Activated T-cell treated with anti-CD3 and anti-CD28 coated beads for 24 hours (primary cell): ENCODE data around the gene PCDHB1.
A peak's percentile ranks its signal among the peaks of the same experiment; 100 is the strongest.
"Not testable (repeated sequence)": the region's sequence is repeated elsewhere in the genome, so short reads cannot be mapped to it uniquely, and the experiment has no call there.

Source experiments
- DNase-seq: peaks from one replicate; pipeline ENCODE4 v3.0.0-alpha.2; 2020; ENCODE audit warnings: low read depth

The PCDHB1 gene

GRCh38 chr5:141077826-141078225 lies 26.7 kb downstream of the PCDHB1 start:
- no peak for DNase-seq

GRCh38 chr5:141082228-141082627 lies 31.1 kb downstream of the PCDHB1 start:
- DNase-seq, result no peak

GRCh38 chr5:141084487-141084989 lies 33.4 kb downstream of the PCDHB1 start:
- DNase-seq, result peak; percentile 23

- no peak for DNase-seq
Observed at GRCh38 chr5:141094481-141095262, 43.5 kb downstream of the PCDHB1 start, which contains the start of gene PCDHB2. Gene PCDHB2 (plus strand): TSS chr5:141094615. CDS start chr5:141094791, 176 bp downstream.

- DNase-seq, result no peak
Observed at GRCh38 chr5:141095263-141095641, 44.1 kb downstream of the PCDHB1 start.

GRCh38 chr5:141096181-141096580 lies 45.0 kb downstream of the PCDHB1 start:
- not testable (repeated sequence) for DNase-seq

GRCh38 chr5:141096586-141096985 lies 45.4 kb downstream of the PCDHB1 start:
- not testable (repeated sequence) for DNase-seq

GRCh38 chr5:141100243-141100805 lies 49.1 kb downstream of the PCDHB1 start, which contains the start of gene PCDHB3:
Gene PCDHB3 (plus strand): TSS chr5:141100473. CDS start chr5:141100650, 177 bp downstream.
- DNase-seq, result peak; percentile 4

- DNase-seq, result no peak
Observed at GRCh38 chr5:141101059-141101458, 49.9 kb downstream of the PCDHB1 start.

- not testable (repeated sequence) for DNase-seq
Observed at GRCh38 chr5:141102070-141102469, 50.9 kb downstream of the PCDHB1 start.

GRCh38 chr5:141102471-141102870 lies 51.3 kb downstream of the PCDHB1 start:
- DNase-seq, result not testable (repeated sequence)

GRCh38 chr5:141105350-141105749 lies 54.2 kb downstream of the PCDHB1 start:
- no peak for DNase-seq
